ENCODE data around the gene PTPDC1.
A peak's percentile ranks its signal among the peaks of the same experiment; 100 is the strongest.

Gene PTPDC1

GRCh38 chr9:94057918-94058317 is 26.3 kb upstream of the PTPDC1 start:
- DNase-seq (ENCODE audit: low read depth), result no peak
- TF ChIP-seq, protein P1, sequence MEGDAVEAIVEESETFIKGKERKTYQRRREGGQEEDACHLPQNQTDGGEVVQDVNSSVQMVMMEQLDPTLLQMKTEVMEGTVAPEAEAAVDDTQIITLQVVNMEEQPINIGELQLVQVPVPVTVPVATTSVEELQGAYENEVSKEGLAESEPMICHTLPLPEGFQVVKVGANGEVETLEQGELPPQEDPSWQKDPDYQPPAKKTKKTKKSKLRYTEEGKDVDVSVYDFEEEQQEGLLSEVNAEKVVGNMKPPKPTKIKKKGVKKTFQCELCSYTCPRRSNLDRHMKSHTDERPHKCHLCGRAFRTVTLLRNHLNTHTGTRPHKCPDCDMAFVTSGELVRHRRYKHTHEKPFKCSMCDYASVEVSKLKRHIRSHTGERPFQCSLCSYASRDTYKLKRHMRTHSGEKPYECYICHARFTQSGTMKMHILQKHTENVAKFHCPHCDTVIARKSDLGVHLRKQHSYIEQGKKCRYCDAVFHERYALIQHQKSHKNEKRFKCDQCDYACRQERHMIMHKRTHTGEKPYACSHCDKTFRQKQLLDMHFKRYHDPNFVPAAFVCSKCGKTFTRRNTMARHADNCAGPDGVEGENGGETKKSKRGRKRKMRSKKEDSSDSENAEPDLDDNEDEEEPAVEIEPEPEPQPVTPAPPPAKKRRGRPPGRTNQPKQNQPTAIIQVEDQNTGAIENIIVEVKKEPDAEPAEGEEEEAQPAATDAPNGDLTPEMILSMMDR (IDR thresholded peaks at IDR 0.05; ENCODE audit: insufficient read depth, low read depth, low read length, missing control alignments), result no peak

DNA sequence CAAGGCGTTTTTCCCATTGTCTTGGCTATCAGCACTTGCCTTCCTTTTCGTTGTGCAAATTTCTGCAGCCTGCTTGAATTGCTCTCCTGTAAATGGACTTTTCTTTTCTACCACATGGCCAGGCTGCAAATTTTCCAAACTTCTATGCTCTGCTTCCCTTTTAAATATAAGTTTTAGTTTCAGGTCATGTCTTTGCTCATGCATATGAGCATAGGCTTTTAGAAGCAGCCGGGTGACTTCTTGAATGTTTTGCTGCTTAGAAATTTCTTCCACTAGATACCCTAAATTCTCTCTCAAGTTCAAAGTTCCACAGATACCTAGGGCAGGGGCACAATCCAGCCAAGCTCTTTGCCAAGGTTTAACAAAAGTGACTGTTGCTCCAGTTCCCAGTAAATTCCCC is 22.4 kb upstream of the PTPDC1 start:
- DNase-seq (ENCODE audit: low read depth), result no peak
- TF ChIP-seq, protein P1 (IDR thresholded peaks at IDR 0.05; ENCODE audit: insufficient read depth, low read depth, low read length, missing control alignments), result no peak
- no peak overlapping the region for H3K4me3 ChIP-seq (ENCODE audit: low read length)

More at GRCh38 chr9:94057918-94058317, 26.3 kb upstream of the PTPDC1 start:
- H3K4me3 ChIP-seq (ENCODE audit: low read length), result no peak overlapping the region

GRCh38 chr9:94065535-94065961 is 18.7 kb upstream of the PTPDC1 start:
- no peak overlapping the region for H3K4me3 ChIP-seq (ENCODE audit: low read length)
- DNase-seq (ENCODE audit: low read depth), result peak; percentile 89
- TF ChIP-seq, protein P1 (IDR thresholded peaks at IDR 0.05; ENCODE audit: insufficient read depth, low read depth, low read length, missing control alignments), result peak; percentile 90

DNA sequence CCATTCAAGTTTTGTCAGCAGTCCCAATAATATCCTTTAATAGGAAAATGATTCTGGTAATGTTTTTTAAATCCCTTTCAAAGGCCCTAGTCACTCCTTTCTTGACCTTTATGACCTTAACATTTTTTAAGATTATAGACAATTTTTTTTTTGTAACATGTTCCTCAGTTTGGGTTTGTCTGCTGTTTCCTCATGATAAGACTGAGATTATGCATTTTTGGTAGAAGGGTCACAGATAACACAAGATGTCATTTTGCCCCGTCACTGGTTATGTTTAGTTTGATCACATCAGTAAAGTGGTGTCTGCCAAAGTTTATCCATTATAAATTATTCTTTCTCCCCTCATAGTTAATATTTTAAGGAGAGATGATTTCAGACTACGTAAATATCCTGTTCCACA is 16.0 kb upstream of the PTPDC1 start:
- no peak overlapping the region for H3K4me3 ChIP-seq (ENCODE audit: low read length)
- DNase-seq (ENCODE audit: low read depth), result no peak
- TF ChIP-seq, protein P1 (IDR thresholded peaks at IDR 0.05; ENCODE audit: insufficient read depth, low read depth, low read length, missing control alignments), result no peak

DNA sequence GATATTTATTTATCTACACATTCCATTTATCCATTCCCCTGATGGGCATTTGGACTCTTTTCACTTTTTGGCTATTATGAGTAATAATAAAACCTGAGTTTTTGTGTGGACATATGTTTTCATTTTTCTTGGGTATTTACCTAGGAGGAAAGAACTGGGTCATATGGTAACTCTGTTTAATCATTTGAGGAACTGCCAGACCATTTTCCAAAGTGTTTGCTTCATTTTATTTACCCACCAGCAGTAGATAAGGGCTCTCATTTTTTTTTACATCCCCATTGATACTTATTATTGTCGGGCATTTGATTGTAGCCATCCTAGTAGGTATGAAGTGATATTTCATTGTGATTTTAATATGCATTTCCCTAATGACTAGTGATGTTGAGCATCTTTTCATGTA is 7.7 kb upstream of the PTPDC1 start:
- TF ChIP-seq, protein P1 (IDR thresholded peaks at IDR 0.05; ENCODE audit: insufficient read depth, low read depth, low read length, missing control alignments), result no peak
- no peak overlapping the region for H3K4me3 ChIP-seq (ENCODE audit: low read length)
- DNase-seq (ENCODE audit: low read depth), result no peak

GRCh38 chr9:94078086-94078485 is 6.2 kb upstream of the PTPDC1 start:
- H3K4me3 ChIP-seq (ENCODE audit: low read length), result no peak overlapping the region
- TF ChIP-seq, protein P1 (IDR thresholded peaks at IDR 0.05; ENCODE audit: insufficient read depth, low read depth, low read length, missing control alignments), result no peak
- no peak for DNase-seq (ENCODE audit: low read depth)

GRCh38 chr9:94079236-94079635 is 5.0 kb upstream of the PTPDC1 start:
- no peak overlapping the region for H3K4me3 ChIP-seq (ENCODE audit: low read length)
- no peak for DNase-seq (ENCODE audit: low read depth)
- TF ChIP-seq, protein P1 (IDR thresholded peaks at IDR 0.05; ENCODE audit: insufficient read depth, low read depth, low read length, missing control alignments), result no peak

Data from epithelial cell of esophagus (primary cell).